IPS-NIHi7 (cell line): ENCODE data around the gene TLR7.

Source experiments
- DNase-seq: peaks from one replicate; pipeline ENCODE4 v3.0.0; 2012; ENCODE audit warnings: mixed read lengths; ENCODE audit errors: extremely low spot score

TLR7 gene

GRCh38 chrX:12930150-12930549 is 63.3 kb downstream of the TLR7 start:
- no peak for DNase-seq

- no peak for DNase-seq
Observed at GRCh38 chrX:12932244-12932643, 65.4 kb downstream of the TLR7 start.

GRCh38 chrX:12934850-12935249 is 68.0 kb downstream of the TLR7 start:
- DNase-seq = no peak

GRCh38 chrX:12936947-12937346 is 70.1 kb downstream of the TLR7 start:
- DNase-seq = no peak
